ENCODE data around the gene TRIM2.
A peak's percentile ranks its signal among the peaks of the same experiment; 100 is the strongest.
"Not testable (repeated sequence)": the region's sequence is repeated elsewhere in the genome, so short reads cannot be mapped to it uniquely, and the experiment has no call there.

TRIM2 gene

GRCh38 chr4:153204247-153204671 is at the start of gene TRIM2:
TSS of gene TRIM2 (plus strand) at chr4:153204443. CDS start at chr4:153204531, 88 bp downstream.
- peak; percentile 62 to 82 for DNase-seq

GRCh38 chr4:153155686-153156085 is 48.6 kb upstream of the TRIM2 start:
- no peak for DNase-seq

GRCh38 chr4:153156263-153156662 is 48.0 kb upstream of the TRIM2 start:
- DNase-seq: peak in 1 of 2 experiments; percentile 4

- no peak for DNase-seq
These were observed 47.5 kb upstream of the TRIM2 start for GRCh38 chr4:153156721-153157120.

GRCh38 chr4:153159016-153159415 is 45.2 kb upstream of the TRIM2 start:
- no peak for DNase-seq

- DNase-seq: no peak
These were observed 44.5 kb upstream of the TRIM2 start for GRCh38 chr4:153159728-153160221.

GRCh38 chr4:153160821-153161220 is 43.4 kb upstream of the TRIM2 start:
- no peak for DNase-seq

- no peak for DNase-seq
These were observed 42.8 kb upstream of the TRIM2 start for GRCh38 chr4:153161226-153161963.

GRCh38 chr4:153165236-153165635 is 39.0 kb upstream of the TRIM2 start:
- DNase-seq: not testable (repeated sequence)

GRCh38 chr4:153166716-153167501 is 37.3 kb upstream of the TRIM2 start:
- no peak for DNase-seq

- no peak for DNase-seq
These were observed 34.5 kb upstream of the TRIM2 start for GRCh38 chr4:153169776-153170175.

GRCh38 chr4:153170407-153170806 is 33.8 kb upstream of the TRIM2 start:
- DNase-seq: peak in 1 of 2 experiments; percentile 1

- no peak for DNase-seq
These were observed 29.2 kb upstream of the TRIM2 start for GRCh38 chr4:153174821-153175567.

GRCh38 chr4:153176938-153177337 is 27.3 kb upstream of the TRIM2 start:
- no peak for DNase-seq

- no peak for DNase-seq
These were observed 26.4 kb upstream of the TRIM2 start for GRCh38 chr4:153177841-153178240.

GRCh38 chr4:153179100-153179499 is 25.1 kb upstream of the TRIM2 start:
- DNase-seq: no peak

GRCh38 chr4:153181293-153181692 is 22.9 kb upstream of the TRIM2 start:
- no peak for DNase-seq

GRCh38 chr4:153181700-153182099 is 22.5 kb upstream of the TRIM2 start:
- no peak for DNase-seq

- DNase-seq: no peak
These were observed 21.1 kb upstream of the TRIM2 start for GRCh38 chr4:153183146-153183545.

- peak in 1 of 2 experiments; percentile 22 for DNase-seq
These were observed 18.9 kb upstream of the TRIM2 start for GRCh38 chr4:153185331-153185852.

- DNase-seq: no peak
These were observed 18.1 kb upstream of the TRIM2 start for GRCh38 chr4:153186046-153186728.

All from NCI-H524 (cell line).